HepG2 (cell line): ENCODE data around the gene MYH10. TPM values are rescaled to one million over a fixed set of nuclear protein-coding genes. Genes with fewer than 3 reads are reported as not detected.

Experiments
- ATAC-seq: fragments of 200-7000 bp; cut with Tn5 transposase; 3 replicates; pipeline ENCODE4 v1.9.1; 2020; ENCODE audit warnings: mild to moderate bottlenecking, moderate library complexity
- BruUV-seq: library from RNA; stranded (reverse); fragments of 400-500 nt; replicated peaks from 2 replicates; lab custom pipeline; 2021; lab: Mats Ljungman, UMichigan
- CTCF ChIA-PET: fragments of 300-600 bp; formaldehyde crosslinking; extraction: SDS; loops from one replicate; lab custom pipeline; 2021; ENCODE audit warnings: low total read pairs, inconsistent platforms, low intra/inter-chr PET ratio; lab: Yijun Ruan, JAX
- POLR2A ChIA-PET: fragments of 350-600 bp; sonication (Branson Sonifier 250); formaldehyde crosslinking; loops from one replicate; lab custom pipeline; 2020; ENCODE audit warnings: antibody characterized with exemption, inconsistent platforms; lab: Yijun Ruan, JAX
- DNase-seq: peaks from one replicate; pipeline ENCODE4 v3.0.0-alpha.2; 2015; ENCODE audit warnings: low spot score
- FAIRE-seq: peaks from 3 replicates; lab custom pipeline; 2011; peaks lifted over from hg19 to GRCh38; lab: Jason Lieb, UNC
- H2AFZ ChIP-seq: one replicate; pipeline ENCODE4 v1.6.1; 2011; ENCODE audit warnings: low read length, inconsistent platforms
- H3K27ac ChIP-seq: fragments of 300-600 bp; 3 replicates; pipeline ENCODE4 v1.8.0; 2011; ENCODE audit warnings: mixed run types, mild to moderate bottlenecking, mixed read lengths, low read length, inconsistent platforms; ENCODE audit not compliant: insufficient read depth; ENCODE audit errors: extremely low read length
- H3K27me3 ChIP-seq, 2 experiments: fragments of 200-600 bp in 1 of 2; 2 replicates in 1 of 2; 3 replicates in 1 of 2; pipeline versions ENCODE4 v1.6.0 to v1.8.0; 2011; ENCODE audit warnings: low read length in 2 of 2, mild to moderate bottlenecking in 2 of 2, moderate library complexity in 2 of 2, inconsistent platforms in 1 of 2; ENCODE audit not compliant: insufficient read depth in 2 of 2, control insufficient read depth in 1 of 2
- H3K36me3 ChIP-seq, 2 experiments: fragments of 200-600 bp in 1 of 2; replicated peaks in 1 of 2; 2 replicates in 1 of 2; 3 replicates in 1 of 2; pipeline versions ENCODE4 v1.5.1 to v1.8.0; 2011; ENCODE audit warnings: low read length in 2 of 2, inconsistent platforms in 1 of 2; ENCODE audit not compliant: insufficient read depth in 2 of 2, control insufficient read depth in 1 of 2
- H3K4me1 ChIP-seq: 2 replicates; pipeline ENCODE4 v1.5.1; 2012; ENCODE audit warnings: low read length, inconsistent platforms; ENCODE audit not compliant: insufficient read depth
- H3K4me2 ChIP-seq: 2 replicates; pipeline ENCODE4 v1.6.0; 2011; ENCODE audit warnings: low read depth, low read length, inconsistent platforms
- H3K4me3 ChIP-seq, 3 experiments: fragments of 200-600 bp in 1 of 3; sonication (generic), shearing (Covaris generic) in 1 of 3; replicated peaks in 1 of 3; 2 replicates each; pipeline ENCODE4 v1.5.1; 2011 to 2016; ENCODE audit warnings: low read length in 3 of 3, inconsistent platforms in 2 of 3, low read depth in 2 of 3, mild to moderate bottlenecking in 2 of 3, control low read depth in 1 of 3, mixed read lengths in 1 of 3; ENCODE audit not compliant: insufficient read depth in 1 of 3
- H3K79me2 ChIP-seq: one replicate; pipeline ENCODE4 v1.6.1; 2011; ENCODE audit warnings: low read length, inconsistent platforms; ENCODE audit not compliant: insufficient read depth
- H3K9ac ChIP-seq: 2 replicates; pipeline ENCODE4 v1.6.0; 2011; ENCODE audit warnings: mild to moderate bottlenecking, low read depth, low read length, inconsistent platforms; ENCODE audit not compliant: insufficient read depth
- H3K9me3 ChIP-seq: 2 replicates; pipeline ENCODE4 v1.5.1; 2012; ENCODE audit warnings: mild to moderate bottlenecking, low read length
- H4K20me1 ChIP-seq: 2 replicates; pipeline ENCODE4 v1.6.0; 2011; ENCODE audit warnings: inconsistent platforms, mild to moderate bottlenecking, low read length, moderate library complexity; ENCODE audit not compliant: insufficient read depth
- ADNP ChIP-seq: sonication (generic); formaldehyde crosslinking; IDR thresholded peaks from 2 replicates; pipeline ENCODE4 v1.4.0; 2020; ENCODE audit warnings: missing genetic modification reagents
- CEBPB ChIP-seq: IDR thresholded peaks from 2 replicates; pipeline ENCODE4 v1.6.1; 2011; ENCODE audit warnings: low read depth, low read length, improper control_type of control experiment, borderline replicate concordance
- NCOA2 ChIP-seq: sonication (generic); formaldehyde crosslinking; IDR thresholded peaks from 2 replicates; pipeline ENCODE4 v1.8.0; 2022; ENCODE audit warnings: inconsistent platforms
- ZMAT3 ChIP-seq: sonication (generic); formaldehyde crosslinking; conservative IDR thresholded peaks from 2 replicates; pipeline ENCODE4 v1.7.0; 2021; ENCODE audit warnings: missing genetic modification reagents
- ZNF570 ChIP-seq: sonication (generic); formaldehyde crosslinking; IDR thresholded peaks from 2 replicates; pipeline ENCODE4 v1.4.0; 2020; ENCODE audit warnings: mild to moderate bottlenecking, missing genetic modification reagents, borderline replicate concordance
- WGBS: methylation state at CpG from one replicate; pipeline ENCODE4 v1.1.6; 2017; ENCODE audit warnings: low lambda C conversion rate; 5-methylcytosine and 5-hydroxymethylcytosine counted together
- in situ Hi-C: cut with HindIII; loops from 2 replicates; pipeline ENCODE4 v1.10.0; 2017; ENCODE audit warnings: low pct_unique_long_range_greater_than_20kb; ENCODE audit not compliant: extremely low pct_ligation_motif_present
- intact Hi-C: fragments of 100-400 bp; cut with micrococcal nuclease; formaldehyde crosslinking; loops from one replicate; pipeline ENCODE4 v1.10.0; 2022; ENCODE audit not compliant: unreplicated experiment
- polyA plus RNA-seq, 8 experiments: library from polyadenylated mRNA; depleted of rRNA in 3 of 8; stranded (reverse) in 7 of 8; unstranded in 1 of 8; fragments of >200 nt; fragmentation: Illumina TruSeq in 4 of 8; extraction: Trizol in 4 of 8; gene quantifications; 2 replicates each; pipeline versions ENCODE4 v1.2.1 to v1.2.3, GENCODE V29; 2011 to 2016; ENCODE audit warnings: low read depth in 4 of 8, missing spikeins in 1 of 8, mixed read lengths in 1 of 8; ENCODE audit not compliant: insufficient read depth in 1 of 8
- total RNA-seq, 5 experiments: library from RNA; depleted of rRNA; stranded (reverse); fragments of >200 nt; fragmentation: Illumina TruSeq; extraction: Trizol; gene quantifications; 2 replicates each; pipeline ENCODE4 v1.2.3, GENCODE V29; 2016; ENCODE audit warnings: low read depth in 1 of 5
- TF ChIP-seq, protein P1 (sequence below): sonication (generic); formaldehyde crosslinking; IDR thresholded peaks from 2 replicates; pipeline ENCODE4 v1.4.0; 2020; ENCODE audit warnings: missing genetic modification reagents

MYH10 gene
- total and polyA plus RNA-seq, 2 of the 13 experiments (the other 11 are each of a cell fraction or from before 2014, with no cell fraction given), result 43.4 to 68.6 TPM

GRCh38 chr17:8518850-8519249, 111.7 kb downstream of the MYH10 start:
- no peak overlapping the region for H3K27ac ChIP-seq
- FAIRE-seq (no peak), DNase-seq (no peak), ATAC-seq (no peak)
- peaks cover 23 to 84% of the 10 kb centered on the region in 2 experiments for H3K36me3 ChIP-seq
- peak; percentile 46; the same call in 1 of the 2 replicates for TF ChIP-seq CEBPB
- TF ChIP-seq ZNF570 (CRISPR knock-in tag), result no peak
- TF ChIP-seq ZMAT3 (CRISPR knock-in tag), result no peak
- TF ChIP-seq NCOA2 (CRISPR knock-in tag), result no peak
- no peaks in the 10 kb centered on the region for H3K27me3 ChIP-seq
- CTCF ChIA-PET, result no interaction called here
- 86% methylated on average over 2 of the region's 2 CpGs for WGBS
- POLR2A ChIA-PET, result no interaction called here
- H3K4me1 ChIP-seq, result no peaks in the 10 kb centered on the region
- no peak overlapping the region for H3K9ac ChIP-seq
- no peaks in the 10 kb centered on the region for H4K20me1 ChIP-seq
- no peaks in the 10 kb centered on the region for H3K79me2 ChIP-seq
- H3K4me3 ChIP-seq, result no peak overlapping the region
- no peaks in the 10 kb centered on the region for H3K9me3 ChIP-seq
- intact Hi-C loops, result no loop called here
- in situ Hi-C loops, result no loop called here
- H2AFZ ChIP-seq, result no peak overlapping the region
- BruUV-seq, result no TSS peak
- H3K4me2 ChIP-seq, result no peak overlapping the region

DNA sequence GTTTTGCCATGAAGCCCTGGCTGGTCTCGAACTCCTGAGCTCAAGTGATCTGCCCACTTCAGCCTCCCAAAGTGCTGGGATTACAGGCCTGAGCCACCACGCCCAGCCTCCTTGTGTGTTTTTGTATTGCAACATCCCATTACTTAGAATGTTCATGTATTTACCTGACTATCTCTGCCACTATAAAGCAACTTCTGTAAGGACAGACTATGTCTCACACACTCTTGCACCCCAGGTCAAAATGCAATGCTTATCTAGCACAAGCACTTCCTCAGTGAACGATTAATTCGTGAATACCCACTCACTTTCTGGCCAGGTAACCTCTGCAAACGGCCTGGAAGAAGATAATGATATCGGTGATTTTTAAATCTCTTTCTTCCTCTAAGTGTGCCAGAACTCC, 112.2 kb downstream of the MYH10 start:
- ATAC-seq (no peak), FAIRE-seq (no peak), DNase-seq (no peak)
- ChIA-PET POLR2A (no interaction called here), CTCF (no interaction called here)
- H3K9ac ChIP-seq, result no peak overlapping the region
- TF ChIP-seq ADNP (CRISPR knock-in tag), result no peak
- TF ChIP-seq, protein P1, sequence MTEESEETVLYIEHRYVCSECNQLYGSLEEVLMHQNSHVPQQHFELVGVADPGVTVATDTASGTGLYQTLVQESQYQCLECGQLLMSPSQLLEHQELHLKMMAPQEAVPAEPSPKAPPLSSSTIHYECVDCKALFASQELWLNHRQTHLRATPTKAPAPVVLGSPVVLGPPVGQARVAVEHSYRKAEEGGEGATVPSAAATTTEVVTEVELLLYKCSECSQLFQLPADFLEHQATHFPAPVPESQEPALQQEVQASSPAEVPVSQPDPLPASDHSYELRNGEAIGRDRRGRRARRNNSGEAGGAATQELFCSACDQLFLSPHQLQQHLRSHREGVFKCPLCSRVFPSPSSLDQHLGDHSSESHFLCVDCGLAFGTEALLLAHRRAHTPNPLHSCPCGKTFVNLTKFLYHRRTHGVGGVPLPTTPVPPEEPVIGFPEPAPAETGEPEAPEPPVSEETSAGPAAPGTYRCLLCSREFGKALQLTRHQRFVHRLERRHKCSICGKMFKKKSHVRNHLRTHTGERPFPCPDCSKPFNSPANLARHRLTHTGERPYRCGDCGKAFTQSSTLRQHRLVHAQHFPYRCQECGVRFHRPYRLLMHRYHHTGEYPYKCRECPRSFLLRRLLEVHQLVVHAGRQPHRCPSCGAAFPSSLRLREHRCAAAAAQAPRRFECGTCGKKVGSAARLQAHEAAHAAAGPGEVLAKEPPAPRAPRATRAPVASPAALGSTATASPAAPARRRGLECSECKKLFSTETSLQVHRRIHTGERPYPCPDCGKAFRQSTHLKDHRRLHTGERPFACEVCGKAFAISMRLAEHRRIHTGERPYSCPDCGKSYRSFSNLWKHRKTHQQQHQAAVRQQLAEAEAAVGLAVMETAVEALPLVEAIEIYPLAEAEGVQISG, result no peak
- in situ Hi-C loops (no loop called here), intact Hi-C loops (no loop called here)
- BruUV-seq, result no TSS peak
- H3K79me2 ChIP-seq, result no peaks in the 10 kb centered on the region
- H3K27ac ChIP-seq, result no peak overlapping the region
- no peak overlapping the region for H3K4me3 ChIP-seq
- H3K27me3 ChIP-seq, result no peaks in the 10 kb centered on the region
- H3K4me1 ChIP-seq, result no peaks in the 10 kb centered on the region
- H4K20me1 ChIP-seq, result no peaks in the 10 kb centered on the region
- no peak overlapping the region for H2AFZ ChIP-seq
- H3K9me3 ChIP-seq, result no peaks in the 10 kb centered on the region
- 97% methylated on average over 6 of the region's 6 CpGs for WGBS
- H3K4me2 ChIP-seq, result no peak overlapping the region
- peaks cover 24 to 84% of the 10 kb centered on the region in 2 experiments for H3K36me3 ChIP-seq
